ENCODE measurements around the gene LAGE3.

GRCh38 chrX:154449618-154450017 is 29.5 kb downstream of the LAGE3 start:
- TF ChIP-seq CTCF (IDR thresholded peaks at IDR 0.05): no peak
- TF ChIP-seq POLR2AphosphoS5 (IDR thresholded peaks at IDR 0.05): no peak

Measured in gastroesophageal sphincter (tissue), 3 donors.